K562 (cell line): ENCODE data around the gene OSBP2. TPM values are rescaled to one million over a fixed set of nuclear protein-coding genes. Genes with fewer than 3 reads are reported as not detected.

Experiments
- ATAC-seq: fragments of 200-7000 bp; cut with Tn5 transposase; 3 replicates; pipeline ENCODE4 v1.9.1; 2020; ENCODE audit warnings: moderate library complexity
- BruUV-seq: library from RNA; stranded (reverse); fragments of 400-500 nt; replicated peaks from 2 replicates; lab custom pipeline; 2021; lab: Mats Ljungman, UMichigan
- CTCF ChIA-PET: fragments of 300-600 bp; formaldehyde crosslinking; extraction: SDS; loops from one replicate; lab custom pipeline; 2021; ENCODE audit warnings: low intra/inter-chr PET ratio; lab: Yijun Ruan, JAX
- POLR2A ChIA-PET: fragments of 300-600, 350-650 bp; sonication (Branson Sonifier 250); formaldehyde crosslinking; extraction: SDS; loops from one replicate; lab custom pipeline; 2021; ENCODE audit warnings: antibody characterized with exemption, inconsistent platforms; lab: Yijun Ruan, JAX
- DNase-seq, 4 experiments: peaks; one replicate each; pipeline versions ENCODE4 v3.0.0 to v3.0.0-alpha.2; 2011 to 2018; ENCODE audit warnings: low spot score in 3 of 4, mixed read lengths in 3 of 4; ENCODE audit errors: extremely low read depth in 1 of 4
- FAIRE-seq: peaks from 2 replicates; lab custom pipeline; 2011; peaks lifted over from hg19 to GRCh38; lab: Jason Lieb, UNC
- H2AFZ ChIP-seq: 2 replicates; pipeline ENCODE4 v1.6.0; 2011; ENCODE audit warnings: low read depth, low read length, control low read depth, inconsistent platforms
- H3K27ac ChIP-seq: fragments of 200-600 bp; 3 replicates; pipeline ENCODE4 v1.8.0; 2011; ENCODE audit warnings: low read depth, mild to moderate bottlenecking, control low read depth, inconsistent platforms, low read length, moderate library complexity, mixed read lengths; ENCODE audit errors: extremely low read depth
- H3K27me3 ChIP-seq, 2 experiments: fragments of 300-600 bp in 1 of 2; 2 replicates in 1 of 2; 3 replicates in 1 of 2; pipeline versions ENCODE4 v1.6.0 to v1.8.0; 2011; ENCODE audit warnings: inconsistent platforms in 2 of 2, low read length in 2 of 2, mild to moderate bottlenecking in 1 of 2, mixed read lengths in 1 of 2, moderate library complexity in 1 of 2; ENCODE audit not compliant: control insufficient read depth in 2 of 2, insufficient read depth in 2 of 2
- H3K36me3 ChIP-seq: fragments of 300-600 bp; 3 replicates; pipeline ENCODE4 v1.8.0; 2011; ENCODE audit warnings: mild to moderate bottlenecking, low read length, inconsistent platforms; ENCODE audit not compliant: control insufficient read depth, insufficient read depth
- H3K4me1 ChIP-seq, 2 experiments: fragments of 200-600 bp in 1 of 2; replicated peaks in 1 of 2; 2 replicates in 1 of 2; 3 replicates in 1 of 2; pipeline versions ENCODE4 v1.5.1 to v1.8.0; 2011; ENCODE audit warnings: inconsistent platforms in 2 of 2, low read length in 2 of 2, mild to moderate bottlenecking in 1 of 2, mixed read lengths in 1 of 2, moderate library complexity in 1 of 2; ENCODE audit not compliant: control insufficient read depth in 2 of 2, insufficient read depth in 2 of 2
- H3K4me2 ChIP-seq: 2 replicates; pipeline ENCODE4 v1.6.1; 2011; ENCODE audit warnings: low read length, control low read depth, inconsistent platforms, mixed read lengths; ENCODE audit not compliant: insufficient read depth
- H3K4me3 ChIP-seq: fragments of 200-600 bp; sonication (generic), shearing (Covaris generic); 2 replicates; pipeline ENCODE4 v1.5.1; 2016; ENCODE audit warnings: control low read depth, inconsistent platforms
- H3K79me2 ChIP-seq: fragments of 200-600 bp; 3 replicates; pipeline ENCODE4 v1.8.0; 2011; ENCODE audit warnings: low read length, inconsistent platforms; ENCODE audit not compliant: control insufficient read depth, insufficient read depth
- H3K9ac ChIP-seq, 2 experiments: 2 replicates each; pipeline versions ENCODE4 v1.6.0 to v1.6.1; 2011; ENCODE audit warnings: low read depth in 2 of 2, low read length in 2 of 2, control low read depth in 1 of 2, inconsistent platforms in 1 of 2, mild to moderate bottlenecking in 1 of 2, mixed read lengths in 1 of 2; ENCODE audit not compliant: insufficient read depth in 1 of 2
- H3K9me1 ChIP-seq: one replicate; pipeline ENCODE4 v1.6.0; 2011; ENCODE audit warnings: inconsistent platforms, mild to moderate bottlenecking, low read length, moderate library complexity; ENCODE audit not compliant: control insufficient read depth, insufficient read depth
- H3K9me3 ChIP-seq: replicated peaks from 2 replicates; pipeline ENCODE4 v1.5.1; 2011; ENCODE audit warnings: low read depth, low read length, inconsistent platforms; ENCODE audit not compliant: control insufficient read depth, insufficient read depth
- H4K20me1 ChIP-seq: replicated peaks from 2 replicates; pipeline ENCODE4 v1.6.1; 2011; ENCODE audit warnings: low read length, inconsistent platforms, mixed read lengths; ENCODE audit not compliant: control insufficient read depth, insufficient read depth
- ATF7 ChIP-seq: fragments of 450-650 bp; IDR thresholded peaks from 2 replicates; pipeline ENCODE4 v1.7.1; 2014; ENCODE audit warnings: mild to moderate bottlenecking, moderate library complexity
- BRD9 ChIP-seq: fragments of 450-650 bp; IDR thresholded peaks from 2 replicates; pipeline ENCODE4 v1.6.1; 2018; ENCODE audit warnings: low read depth; ENCODE audit not compliant: partially characterized antibody
- CHD1 ChIP-seq: fragments of 200-600 bp; sonication (generic); IDR thresholded peaks from one replicate; pipeline ENCODE4 v1.6.1; 2012; ENCODE audit warnings: mild to moderate bottlenecking, moderate library complexity, low read length, inconsistent platforms
- E2F8 ChIP-seq: fragments of 450-650 bp; IDR thresholded peaks from 2 replicates; pipeline ENCODE4 v1.7.1; 2018; ENCODE audit warnings: mild to moderate bottlenecking, low read depth; ENCODE audit not compliant: partially characterized antibody
- GABPB2 ChIP-seq: fragments of 250-450 bp; sonication (Bioruptor Pico); conservative IDR thresholded peaks from 2 replicates; pipeline ENCODE4 v1.5.1; 2021; ENCODE audit warnings: mild to moderate bottlenecking
- GTF2A2 ChIP-seq: IDR thresholded peaks from 2 replicates; pipeline ENCODE4 v1.6.1; 2016; ENCODE audit warnings: mild to moderate bottlenecking, missing genetic modification characterization, missing compliant biosample characterization
- KLF16 ChIP-seq: IDR thresholded peaks from 2 replicates; pipeline ENCODE4 v1.6.1; 2016; ENCODE audit warnings: antibody characterized with exemption
- NFYB ChIP-seq: IDR thresholded peaks from 2 replicates; pipeline ENCODE4 v1.6.1; 2011; ENCODE audit warnings: mild to moderate bottlenecking, moderate library complexity; ENCODE audit not compliant: insufficient read length; ENCODE audit errors: extremely low read depth
- PPARD ChIP-seq: fragments of 250-450 bp; sonication (Bioruptor Pico); IDR thresholded peaks from 2 replicates; pipeline ENCODE4 v1.8.0; 2022; ENCODE audit warnings: inconsistent platforms, mild to moderate bottlenecking, moderate library complexity
- SIX5 ChIP-seq, 2 experiments: IDR thresholded peaks; 2 replicates each; pipeline ENCODE4 v1.6.1; 2011; ENCODE audit warnings: low read length in 2 of 2, borderline replicate concordance in 1 of 2, low read depth in 1 of 2, mild to moderate bottlenecking in 1 of 2, moderate library complexity in 1 of 2; ENCODE audit not compliant: insufficient read depth in 1 of 2
- ZEB2 ChIP-seq: fragments of 450-650 bp; IDR thresholded peaks from 2 replicates; pipeline ENCODE4 v1.6.1; 2016
- ZNF23 ChIP-seq: fragments of 250-450 bp; sonication (Bioruptor Pico); IDR thresholded peaks from 2 replicates; pipeline ENCODE4 v1.4.0; 2020; ENCODE audit warnings: mild to moderate bottlenecking
- ZNF408 ChIP-seq: fragments of 250-450 bp; sonication (Bioruptor Pico); IDR thresholded peaks from 2 replicates; pipeline ENCODE4 v1.4.0; 2020; ENCODE audit warnings: low read depth, mild to moderate bottlenecking, moderate library complexity
- ZNF57 ChIP-seq: fragments of 450-650 bp; formaldehyde crosslinking; IDR thresholded peaks from 2 replicates; pipeline ENCODE4 v1.4.0; 2020; ENCODE audit warnings: mild to moderate bottlenecking, moderate library complexity
- WGBS: fragments of 100-300 bp; shearing (Covaris generic); methylation state at CpG from one replicate; pipeline ENCODE4 v1.1.6; 2016; ENCODE audit warnings: low coverage, mixed read lengths; ENCODE audit not compliant: insufficient coverage; ENCODE audit errors: missing lambda C conversion rate; 5-methylcytosine and 5-hydroxymethylcytosine counted together
- in situ Hi-C: fragments of 300-500 bp; cut with MboI; formaldehyde crosslinking; loops from 4 replicates; pipeline ENCODE4 v1.15.0; 2018; ENCODE audit warnings: inconsistent platforms, mixed read lengths
- intact Hi-C: fragments of 100-400 bp; cut with micrococcal nuclease; formaldehyde crosslinking; loops from 2 replicates; pipeline ENCODE4 v1.14.2; 2022
- polyA plus RNA-seq, 8 experiments: library from polyadenylated mRNA; depleted of rRNA in 4 of 8; stranded (reverse) in 5 of 8; unstranded in 3 of 8; fragments of >200 nt; fragmentation: Nextera tagmentation in 2 of 8; fragmentation: Illumina TruSeq in 1 of 8; extraction: Ambion mirVana in 2 of 8; extraction: Trizol in 1 of 8; gene quantifications; 2 replicates each; pipeline versions ENCODE4 v1.2.1 to v1.2.3, GENCODE V29; 2011 to 2014; ENCODE audit warnings: inconsistent platforms in 1 of 8, missing spikeins in 1 of 8
- total RNA-seq, 7 experiments: library from RNA; depleted of rRNA in 6 of 7; stranded (reverse); fragments of >200 nt in 6 of 7; fragmentation: Illumina TruSeq in 2 of 7; extraction: Trizol in 2 of 7; gene quantifications; 2 replicates each; pipeline versions ENCODE4 v1.2.1 to v1.2.3, GENCODE V29; 2011 to 2021; ENCODE audit warnings: low replicate concordance in 1 of 7

Gene OSBP2
- total and polyA plus RNA-seq, 9 of the 15 experiments (the other 6 are each of a cell fraction or from before 2014, with no cell fraction given): 0.52 to 29.5 (median 21.6) TPM

DNA sequence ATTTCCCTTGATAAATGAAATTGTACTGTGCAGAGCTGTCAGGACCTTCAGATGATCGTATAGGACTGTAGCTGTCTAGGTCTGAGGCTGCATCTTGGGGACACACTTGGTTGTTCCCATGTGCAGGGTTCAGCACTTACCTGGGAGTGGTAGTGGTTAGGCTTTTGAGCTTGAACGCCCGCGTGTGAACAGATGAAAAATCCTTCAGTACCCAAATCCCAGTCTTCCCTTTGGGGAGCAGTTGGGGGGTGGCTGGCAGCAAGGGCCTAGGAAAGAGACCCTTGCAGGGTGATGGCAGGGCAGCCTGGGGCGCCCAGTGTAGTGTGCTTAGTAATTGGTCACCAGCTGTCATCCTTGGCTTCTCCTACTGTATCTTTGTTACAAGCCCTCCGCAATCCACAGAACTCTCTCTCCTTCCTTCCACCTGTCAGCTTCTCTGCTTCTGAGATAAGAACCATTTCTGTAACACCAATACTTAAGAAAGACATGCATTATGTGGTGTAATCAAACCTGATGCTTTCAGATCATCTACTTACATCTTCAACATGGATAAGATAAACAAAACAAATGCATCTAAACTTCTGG lies 209.3 kb downstream of the OSBP2 start:
- in situ Hi-C loops: no loop called here
- Histone ChIP-seq H3K27me3 (no peaks in the 10 kb centered on the region), H3K9me1 (no peaks in the 10 kb centered on the region), H3K79me2 (no peaks in the 10 kb centered on the region), H3K9ac (no peak overlapping the region), H3K4me3 (no peak overlapping the region), H3K4me2 (no peak overlapping the region), H3K36me3 (peaks cover 10% of the 10 kb centered on the region; the same call in 1 of the 3 replicates), H3K27ac (no peak overlapping the region), H2AFZ (no peak overlapping the region), H3K9me3 (no peaks in the 10 kb centered on the region), H3K4me1 (no peaks in the 10 kb centered on the region), H4K20me1 (no peaks in the 10 kb centered on the region)
- DNase-seq: peak in 2 of 4 experiments; percentile 1
- no peak for FAIRE-seq
- BruUV-seq: no TSS peak
- ChIA-PET POLR2A (interaction anchor here (0.5 to 0.8 kb wide), 3 partner anchors 10 to 48 kb away, joined by 3 to 4 read pairs (median 3); no protein-coding TSS in a partner anchor), CTCF (no interaction called here)
- 88% methylated on average over 5 of the region's 6 CpGs for WGBS
- ATAC-seq: no peak
- intact Hi-C loops: no loop called here
- TF ChIP-seq ZEB2: no peak
- no peak for TF ChIP-seq PPARD (CRISPR knock-in tag)
- TF ChIP-seq E2F8: no peak
- no peak for TF ChIP-seq ZNF57 (CRISPR knock-in tag)
- TF ChIP-seq ATF7: no peak
- no peak for TF ChIP-seq SIX5 (IDR thresholded peaks at IDR 0.05; ENCODE audit: borderline replicate concordance in 1 of 2, insufficient read depth in 1 of 2, low read depth in 1 of 2, low read length in 2 of 2)
- TF ChIP-seq GABPB2 (CRISPR knock-in tag): no peak
- no peak for TF ChIP-seq ZNF408
- TF ChIP-seq CHD1: no peak
- TF ChIP-seq BRD9: no peak
- TF ChIP-seq NFYB: no peak
- TF ChIP-seq ZNF23 (CRISPR knock-in tag): no peak
- no peak for TF ChIP-seq GTF2A2
- no peak for TF ChIP-seq KLF16
